OCI-LY3 (cell line): Measurements from ENCODE around the gene CAMK2B.

Experiments used
- EZH2phosphoT487 ChIP-seq: fragments of 200-600 bp; shearing (Covaris generic); IDR thresholded peaks from 2 replicates; pipeline ENCODE4 v1.6.1; 2018; ENCODE audit warnings: antibody characterized with exemption, mixed run types, low read depth
- TF ChIP-seq, protein P1 (sequence below): fragments of 200-600, 300-600 bp; sonication (generic); IDR thresholded peaks from 2 replicates; pipeline ENCODE4 v1.5.1; 2014; ENCODE audit warnings: antibody characterized with exemption, low read length, low read depth

GRCh38 chr7:44323381-44324203 lies 1.8 kb downstream of the CAMK2B start:
- TF ChIP-seq, protein P1, sequence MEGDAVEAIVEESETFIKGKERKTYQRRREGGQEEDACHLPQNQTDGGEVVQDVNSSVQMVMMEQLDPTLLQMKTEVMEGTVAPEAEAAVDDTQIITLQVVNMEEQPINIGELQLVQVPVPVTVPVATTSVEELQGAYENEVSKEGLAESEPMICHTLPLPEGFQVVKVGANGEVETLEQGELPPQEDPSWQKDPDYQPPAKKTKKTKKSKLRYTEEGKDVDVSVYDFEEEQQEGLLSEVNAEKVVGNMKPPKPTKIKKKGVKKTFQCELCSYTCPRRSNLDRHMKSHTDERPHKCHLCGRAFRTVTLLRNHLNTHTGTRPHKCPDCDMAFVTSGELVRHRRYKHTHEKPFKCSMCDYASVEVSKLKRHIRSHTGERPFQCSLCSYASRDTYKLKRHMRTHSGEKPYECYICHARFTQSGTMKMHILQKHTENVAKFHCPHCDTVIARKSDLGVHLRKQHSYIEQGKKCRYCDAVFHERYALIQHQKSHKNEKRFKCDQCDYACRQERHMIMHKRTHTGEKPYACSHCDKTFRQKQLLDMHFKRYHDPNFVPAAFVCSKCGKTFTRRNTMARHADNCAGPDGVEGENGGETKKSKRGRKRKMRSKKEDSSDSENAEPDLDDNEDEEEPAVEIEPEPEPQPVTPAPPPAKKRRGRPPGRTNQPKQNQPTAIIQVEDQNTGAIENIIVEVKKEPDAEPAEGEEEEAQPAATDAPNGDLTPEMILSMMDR, result no peak
- no peak for TF ChIP-seq EZH2phosphoT487
